NCI-H1930 (cell line): ENCODE measurements around the gene PDXDC1.
"Not testable (repeated sequence)": the region's sequence is repeated elsewhere in the genome, so short reads cannot be mapped to it uniquely, and the experiment has no call there.

ENCODE experiments used
- DNase-seq, 2 experiments: peaks; one replicate each; lab custom pipeline; 2025; lab: John Stamatoyannopoulos, UW

Gene PDXDC1

GRCh38 chr16:15012941-15013340 lies 38.1 kb downstream of the PDXDC1 start:
- DNase-seq = not testable (repeated sequence)

GRCh38 chr16:15015671-15016070 lies 40.8 kb downstream of the PDXDC1 start:
- DNase-seq = not testable (repeated sequence)

GRCh38 chr16:15016354-15016753 lies 41.5 kb downstream of the PDXDC1 start:
- DNase-seq = not testable (repeated sequence)

- DNase-seq = not testable (repeated sequence)
Measured at GRCh38 chr16:15016951-15017580, 42.2 kb downstream of the PDXDC1 start.

- not testable (repeated sequence) for DNase-seq
Measured at GRCh38 chr16:15021429-15021828, 46.6 kb downstream of the PDXDC1 start.

GRCh38 chr16:15022194-15022593 lies 47.4 kb downstream of the PDXDC1 start:
- DNase-seq = not testable (repeated sequence)

- not testable (repeated sequence) for DNase-seq
Measured at GRCh38 chr16:15023381-15024077, 48.7 kb downstream of the PDXDC1 start.

- not testable (repeated sequence) for DNase-seq
Measured at GRCh38 chr16:15024858-15025199, 50.0 kb downstream of the PDXDC1 start.

- not testable (repeated sequence) for DNase-seq
Measured at GRCh38 chr16:15025234-15025951, 50.6 kb downstream of the PDXDC1 start.

GRCh38 chr16:15027051-15027450 lies 52.2 kb downstream of the PDXDC1 start:
- not testable (repeated sequence) for DNase-seq

GRCh38 chr16:15027503-15028344 lies 52.9 kb downstream of the PDXDC1 start:
- not testable (repeated sequence) for DNase-seq

GRCh38 chr16:15028345-15028715 lies 53.5 kb downstream of the PDXDC1 start:
- DNase-seq = not testable (repeated sequence)

- DNase-seq = not testable (repeated sequence)
Measured at GRCh38 chr16:15028801-15029698, 54.2 kb downstream of the PDXDC1 start.

- DNase-seq = not testable (repeated sequence)
Measured at GRCh38 chr16:15029749-15030148, 54.9 kb downstream of the PDXDC1 start.

GRCh38 chr16:15031179-15031578 lies 56.4 kb downstream of the PDXDC1 start:
- DNase-seq = no peak

GRCh38 chr16:15031586-15031985 lies 56.8 kb downstream of the PDXDC1 start:
- DNase-seq = no peak

- DNase-seq = no peak
Measured at GRCh38 chr16:15032547-15033308, 57.9 kb downstream of the PDXDC1 start.

- DNase-seq = no peak
Measured at GRCh38 chr16:15033309-15033707, 58.5 kb downstream of the PDXDC1 start.

GRCh38 chr16:15034266-15035162 lies 59.7 kb downstream of the PDXDC1 start:
- DNase-seq = no peak
